ENCODE measurements around the gene PLLP.

Gene PLLP

GRCh38 chr16:57284209-57284951, at the start of gene PLLP:
Gene PLLP (minus strand): TSS chr16:57284672. CDS start chr16:57284540, 132 bp downstream.
- H3K36me3 ChIP-seq (ENCODE audit: insufficient read depth): no peaks in the 10 kb centered on the region
- H3K4me2 ChIP-seq: peak within 1 kb of the TSS; percentile 54
- no peak within 1 kb of the TSS for H3K4me3 ChIP-seq (IDR thresholded peaks at IDR 0.05; ENCODE audit: insufficient read depth, low read depth, low read length)
- peak within 1 kb of the TSS; percentile 41; the same call in 1 of the 2 replicates for H3K9ac ChIP-seq
- TF ChIP-seq CTCF (conservative IDR thresholded peaks at IDR 0.05; ENCODE audit: low read depth, low read length): no peak
- peaks cover 6% of the 10 kb centered on the region; the same call in 1 of the 2 replicates for H3K27me3 ChIP-seq (ENCODE audit: insufficient read depth, low read depth)
- no peaks in the 10 kb centered on the region for H4K20me1 ChIP-seq (ENCODE audit: insufficient read depth)
- H3K27ac ChIP-seq: no peak within 1 kb of the TSS
- H2AFZ ChIP-seq (ENCODE audit: low read depth): peak within 1 kb of the TSS; percentile 83
- peaks cover 3% of the 10 kb centered on the region for H3K4me1 ChIP-seq (ENCODE audit: low read depth, poor library complexity, severe bottlenecking)
- no peaks in the 10 kb centered on the region for H3K79me2 ChIP-seq (ENCODE audit: insufficient read depth, low read depth)

- no peak overlapping the region for H3K4me3 ChIP-seq (IDR thresholded peaks at IDR 0.05; ENCODE audit: insufficient read depth, low read depth, low read length)
- TF ChIP-seq CTCF (conservative IDR thresholded peaks at IDR 0.05; ENCODE audit: low read depth, low read length): no peak
Measured at GRCh38 chr16:57333402-57333801, 48.9 kb upstream of the PLLP start.

GRCh38 chr16:57331355-57331754, 46.9 kb upstream of the PLLP start:
- Histone ChIP-seq H4K20me1 (ENCODE audit: insufficient read depth) (no peaks in the 10 kb centered on the region), H3K9ac (no peak overlapping the region), H3K4me3 (IDR thresholded peaks at IDR 0.05; ENCODE audit: insufficient read depth, low read depth, low read length) (no peak overlapping the region), H3K4me2 (no peak overlapping the region), H3K4me1 (ENCODE audit: low read depth, poor library complexity, severe bottlenecking) (no peaks in the 10 kb centered on the region), H3K27me3 (ENCODE audit: insufficient read depth, low read depth) (no peaks in the 10 kb centered on the region), H3K36me3 (ENCODE audit: insufficient read depth) (no peaks in the 10 kb centered on the region), H3K79me2 (ENCODE audit: insufficient read depth, low read depth) (no peaks in the 10 kb centered on the region), H2AFZ (ENCODE audit: low read depth) (no peak overlapping the region), H3K27ac (no peak overlapping the region)
- TF ChIP-seq CTCF (conservative IDR thresholded peaks at IDR 0.05; ENCODE audit: low read depth, low read length): no peak

More at GRCh38 chr16:57333402-57333801, 48.9 kb upstream of the PLLP start:
- H3K27ac ChIP-seq: no peak overlapping the region
- H2AFZ ChIP-seq (ENCODE audit: low read depth): no peak overlapping the region
- no peaks in the 10 kb centered on the region for H3K4me1 ChIP-seq (ENCODE audit: low read depth, poor library complexity, severe bottlenecking)
- no peaks in the 10 kb centered on the region for H3K36me3 ChIP-seq (ENCODE audit: insufficient read depth)
- no peaks in the 10 kb centered on the region for H3K27me3 ChIP-seq (ENCODE audit: insufficient read depth, low read depth)
- no peaks in the 10 kb centered on the region for H3K79me2 ChIP-seq (ENCODE audit: insufficient read depth, low read depth)
- H3K4me2 ChIP-seq: no peak overlapping the region
- no peaks in the 10 kb centered on the region for H4K20me1 ChIP-seq (ENCODE audit: insufficient read depth)
- H3K9ac ChIP-seq: no peak overlapping the region

GRCh38 chr16:57329718-57330327, 45.4 kb upstream of the PLLP start:
- Histone ChIP-seq H3K27ac (no peak overlapping the region), H3K4me2 (no peak overlapping the region), H3K36me3 (ENCODE audit: insufficient read depth) (no peaks in the 10 kb centered on the region), H3K9ac (no peak overlapping the region), H3K4me1 (ENCODE audit: low read depth, poor library complexity, severe bottlenecking) (no peaks in the 10 kb centered on the region), H4K20me1 (ENCODE audit: insufficient read depth) (no peaks in the 10 kb centered on the region), H3K27me3 (ENCODE audit: insufficient read depth, low read depth) (no peaks in the 10 kb centered on the region), H3K79me2 (ENCODE audit: insufficient read depth, low read depth) (no peaks in the 10 kb centered on the region), H3K4me3 (IDR thresholded peaks at IDR 0.05; ENCODE audit: insufficient read depth, low read depth, low read length) (no peak overlapping the region), H2AFZ (ENCODE audit: low read depth) (no peak overlapping the region)
- TF ChIP-seq CTCF (conservative IDR thresholded peaks at IDR 0.05; ENCODE audit: low read depth, low read length): no peak

All from KMS-11 (cell line).